K562 (cell line): Measurements from ENCODE around the gene AIG1. TPM values are rescaled to one million over a fixed set of nuclear protein-coding genes. Genes with fewer than 3 reads are reported as not detected.

Experiments
- ATAC-seq: fragments of 200-7000 bp; cut with Tn5 transposase; 3 replicates; pipeline ENCODE4 v1.9.1; 2020; ENCODE audit warnings: moderate library complexity
- BruUV-seq: library from RNA; stranded (reverse); fragments of 400-500 nt; replicated peaks from 2 replicates; lab custom pipeline; 2021; lab: Mats Ljungman, UMichigan
- CTCF ChIA-PET: fragments of 300-600 bp; formaldehyde crosslinking; extraction: SDS; loops from one replicate; lab custom pipeline; 2021; ENCODE audit warnings: low intra/inter-chr PET ratio; lab: Yijun Ruan, JAX
- POLR2A ChIA-PET: fragments of 300-600, 350-650 bp; sonication (Branson Sonifier 250); formaldehyde crosslinking; extraction: SDS; loops from one replicate; lab custom pipeline; 2021; ENCODE audit warnings: antibody characterized with exemption, inconsistent platforms; lab: Yijun Ruan, JAX
- DNase-seq, 4 experiments: peaks; one replicate each; pipeline versions ENCODE4 v3.0.0 to v3.0.0-alpha.2; 2011 to 2018; ENCODE audit warnings: low spot score in 3 of 4, mixed read lengths in 3 of 4; ENCODE audit errors: extremely low read depth in 1 of 4
- FAIRE-seq: peaks from 2 replicates; lab custom pipeline; 2011; peaks lifted over from hg19 to GRCh38; lab: Jason Lieb, UNC
- H2AFZ ChIP-seq: 2 replicates; pipeline ENCODE4 v1.6.0; 2011; ENCODE audit warnings: low read depth, low read length, control low read depth, inconsistent platforms
- H3K27ac ChIP-seq: fragments of 200-600 bp; 3 replicates; pipeline ENCODE4 v1.8.0; 2011; ENCODE audit warnings: low read depth, mild to moderate bottlenecking, control low read depth, inconsistent platforms, low read length, moderate library complexity, mixed read lengths; ENCODE audit errors: extremely low read depth
- H3K27me3 ChIP-seq, 2 experiments: fragments of 300-600 bp in 1 of 2; 2 replicates in 1 of 2; 3 replicates in 1 of 2; pipeline versions ENCODE4 v1.6.0 to v1.8.0; 2011; ENCODE audit warnings: inconsistent platforms in 2 of 2, low read length in 2 of 2, mild to moderate bottlenecking in 1 of 2, mixed read lengths in 1 of 2, moderate library complexity in 1 of 2; ENCODE audit not compliant: control insufficient read depth in 2 of 2, insufficient read depth in 2 of 2
- H3K36me3 ChIP-seq: fragments of 300-600 bp; 3 replicates; pipeline ENCODE4 v1.8.0; 2011; ENCODE audit warnings: mild to moderate bottlenecking, low read length, inconsistent platforms; ENCODE audit not compliant: control insufficient read depth, insufficient read depth
- H3K4me1 ChIP-seq, 2 experiments: fragments of 200-600 bp in 1 of 2; replicated peaks in 1 of 2; 2 replicates in 1 of 2; 3 replicates in 1 of 2; pipeline versions ENCODE4 v1.5.1 to v1.8.0; 2011; ENCODE audit warnings: inconsistent platforms in 2 of 2, low read length in 2 of 2, mild to moderate bottlenecking in 1 of 2, mixed read lengths in 1 of 2, moderate library complexity in 1 of 2; ENCODE audit not compliant: control insufficient read depth in 2 of 2, insufficient read depth in 2 of 2
- H3K4me2 ChIP-seq: 2 replicates; pipeline ENCODE4 v1.6.1; 2011; ENCODE audit warnings: low read length, control low read depth, inconsistent platforms, mixed read lengths; ENCODE audit not compliant: insufficient read depth
- H3K4me3 ChIP-seq: fragments of 200-600 bp; sonication (generic), shearing (Covaris generic); 2 replicates; pipeline ENCODE4 v1.5.1; 2016; ENCODE audit warnings: control low read depth, inconsistent platforms
- H3K79me2 ChIP-seq: fragments of 200-600 bp; 3 replicates; pipeline ENCODE4 v1.8.0; 2011; ENCODE audit warnings: low read length, inconsistent platforms; ENCODE audit not compliant: control insufficient read depth, insufficient read depth
- H3K9ac ChIP-seq, 2 experiments: 2 replicates each; pipeline versions ENCODE4 v1.6.0 to v1.6.1; 2011; ENCODE audit warnings: low read depth in 2 of 2, low read length in 2 of 2, control low read depth in 1 of 2, inconsistent platforms in 1 of 2, mild to moderate bottlenecking in 1 of 2, mixed read lengths in 1 of 2; ENCODE audit not compliant: insufficient read depth in 1 of 2
- H3K9me1 ChIP-seq: one replicate; pipeline ENCODE4 v1.6.0; 2011; ENCODE audit warnings: inconsistent platforms, mild to moderate bottlenecking, low read length, moderate library complexity; ENCODE audit not compliant: control insufficient read depth, insufficient read depth
- H3K9me3 ChIP-seq: replicated peaks from 2 replicates; pipeline ENCODE4 v1.5.1; 2011; ENCODE audit warnings: low read depth, low read length, inconsistent platforms; ENCODE audit not compliant: control insufficient read depth, insufficient read depth
- H4K20me1 ChIP-seq: replicated peaks from 2 replicates; pipeline ENCODE4 v1.6.1; 2011; ENCODE audit warnings: low read length, inconsistent platforms, mixed read lengths; ENCODE audit not compliant: control insufficient read depth, insufficient read depth
- PBX2 ChIP-seq, 2 experiments: IDR thresholded peaks in 1 of 2; conservative IDR thresholded peaks in 1 of 2; 2 replicates each; pipeline ENCODE4 v1.6.1; 2016; ENCODE audit warnings: low read depth in 2 of 2, mild to moderate bottlenecking in 1 of 2, missing compliant biosample characterization in 1 of 2, missing genetic modification characterization in 1 of 2, moderate library complexity in 1 of 2
- WGBS: fragments of 100-300 bp; shearing (Covaris generic); methylation state at CpG from one replicate; pipeline ENCODE4 v1.1.6; 2016; ENCODE audit warnings: low coverage, mixed read lengths; ENCODE audit not compliant: insufficient coverage; ENCODE audit errors: missing lambda C conversion rate; 5-methylcytosine and 5-hydroxymethylcytosine counted together
- in situ Hi-C: fragments of 300-500 bp; cut with MboI; formaldehyde crosslinking; loops from 4 replicates; pipeline ENCODE4 v1.15.0; 2018; ENCODE audit warnings: inconsistent platforms, mixed read lengths
- intact Hi-C: fragments of 100-400 bp; cut with micrococcal nuclease; formaldehyde crosslinking; loops from 2 replicates; pipeline ENCODE4 v1.14.2; 2022
- polyA plus RNA-seq, 8 experiments: library from polyadenylated mRNA; depleted of rRNA in 4 of 8; stranded (reverse) in 5 of 8; unstranded in 3 of 8; fragments of >200 nt; fragmentation: Nextera tagmentation in 2 of 8; fragmentation: Illumina TruSeq in 1 of 8; extraction: Ambion mirVana in 2 of 8; extraction: Trizol in 1 of 8; gene quantifications; 2 replicates each; pipeline versions ENCODE4 v1.2.1 to v1.2.3, GENCODE V29; 2011 to 2014; ENCODE audit warnings: inconsistent platforms in 1 of 8, missing spikeins in 1 of 8
- total RNA-seq, 7 experiments: library from RNA; depleted of rRNA in 6 of 7; stranded (reverse); fragments of >200 nt in 6 of 7; fragmentation: Illumina TruSeq in 2 of 7; extraction: Trizol in 2 of 7; gene quantifications; 2 replicates each; pipeline versions ENCODE4 v1.2.1 to v1.2.3, GENCODE V29; 2011 to 2021; ENCODE audit warnings: low replicate concordance in 1 of 7
- TF ChIP-seq, protein P1 (sequence below), 2 experiments: fragments of 250-450 bp in 1 of 2; fragments of 450-650 bp in 1 of 2; sonication (Bioruptor Pico) in 1 of 2; IDR thresholded peaks; 2 replicates each; pipeline versions ENCODE4 v1.6.1 to v1.8.0; 2016 to 2021; ENCODE audit warnings: mild to moderate bottlenecking in 2 of 2, moderate library complexity in 2 of 2, missing compliant biosample characterization in 1 of 2, missing genetic modification characterization in 1 of 2

The AIG1 gene
- total and polyA plus RNA-seq, 9 of the 15 experiments (the other 6 are each of a cell fraction or from before 2014, with no cell fraction given) = 74.8 to 333 (median 127) TPM

- Histone ChIP-seq H3K9ac (no peak overlapping the region), H2AFZ (no peak overlapping the region), H3K79me2 (no peaks in the 10 kb centered on the region), H3K36me3 (peaks cover 67% of the 10 kb centered on the region; the same call in 2 of the 3 replicates), H3K27me3 (no peaks in the 10 kb centered on the region), H3K9me1 (no peaks in the 10 kb centered on the region), H4K20me1 (no peaks in the 10 kb centered on the region), H3K4me1 (peaks cover 0 to 3% of the 10 kb centered on the region in 2 experiments; a peak in 1 of 5 replicates), H3K27ac (no peak overlapping the region), H3K9me3 (no peaks in the 10 kb centered on the region), H3K4me2 (no peak overlapping the region), H3K4me3 (no peak overlapping the region)
- DNase-seq (no peak), FAIRE-seq (peak; percentile 44), ATAC-seq (no peak)
- BruUV-seq = no TSS peak
- in situ Hi-C loops = no loop called here
- POLR2A ChIA-PET = no interaction called here
- intact Hi-C loops = no loop called here
- TF ChIP-seq, protein P1, sequence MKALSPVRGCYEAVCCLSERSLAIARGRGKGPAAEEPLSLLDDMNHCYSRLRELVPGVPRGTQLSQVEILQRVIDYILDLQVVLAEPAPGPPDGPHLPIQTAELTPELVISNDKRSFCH (CRISPR knock-in tag; IDR thresholded peaks at IDR 0.05) = no peak
- TF ChIP-seq, protein P1 (tag; IDR thresholded peaks at IDR 0.05) = no peak
- TF ChIP-seq PBX2 (CRISPR knock-in tag; IDR thresholded peaks at IDR 0.05; ENCODE audit: low read depth) (0 out of 2 replicates have a peak, but pooled peaks have one; percentile 4), PBX2 (tag; conservative IDR thresholded peaks at IDR 0.05; ENCODE audit: low read depth) (no peak)
- WGBS = 90% methylated on average over 16 of the region's 16 CpGs
- CTCF ChIA-PET = no interaction called here
Measured at GRCh38 chr6:143236151-143236798, 175.6 kb downstream of the AIG1 start.
